ENCODE results near the gene AVPI1. TPM values are rescaled to one million over a fixed set of nuclear protein-coding genes. Genes with fewer than 3 reads are reported as not detected.
A peak's percentile ranks its signal among the peaks of the same experiment; 100 is the strongest.
"Not testable (repeated sequence)": the region's sequence is repeated elsewhere in the genome, so short reads cannot be mapped to it uniquely, and the experiment has no call there.

Gene AVPI1
- total RNA-seq, 1 donor from 2014 or later, result 2.4 TPM

- intact Hi-C loops (cut with micrococcal nuclease), result loop anchor here (5.0 kb wide), 1 partner anchor 43 kb away; the partner anchor contains the start of gene PI4K2A
- no peaks in the 10 kb centered on the region for H3K9me3 Mint-ChIP-seq
- H3K4me1 Mint-ChIP-seq (ENCODE audit: low read depth), result peaks cover 17% of the 10 kb centered on the region
- no peak overlapping the region for H3K4me3 Mint-ChIP-seq (ENCODE audit: low read depth)
- H3K27me3 Mint-ChIP-seq (ENCODE audit: low read depth), result no peaks in the 10 kb centered on the region
- no peak overlapping the region for H3K27ac Mint-ChIP-seq
- H3K36me3 Mint-ChIP-seq (ENCODE audit: low read depth), result no peaks in the 10 kb centered on the region
- no peak for DNase-seq (ENCODE audit: low spot score)
Observed at GRCh38 chr10:97684866-97685394, 2.1 kb downstream of the AVPI1 start.

GRCh38 chr10:97684368-97684713 lies 2.7 kb downstream of the AVPI1 start:
- peaks cover 17% of the 10 kb centered on the region for H3K4me1 Mint-ChIP-seq (ENCODE audit: low read depth)
- H3K4me3 Mint-ChIP-seq (ENCODE audit: low read depth); H3K27me3 Mint-ChIP-seq (ENCODE audit: low read depth); intact Hi-C loops (cut with micrococcal nuclease); H3K36me3 Mint-ChIP-seq (ENCODE audit: low read depth); DNase-seq (ENCODE audit: low spot score); H3K9me3 Mint-ChIP-seq; H3K27ac Mint-ChIP-seq: not testable (repeated sequence)

- Mint-ChIP-seq H3K9me3 (no peaks in the 10 kb centered on the region), H3K4me1 (ENCODE audit: low read depth) (peaks cover 17% of the 10 kb centered on the region), H3K27me3 (ENCODE audit: low read depth) (no peaks in the 10 kb centered on the region), H3K27ac (no peak overlapping the region), H3K36me3 (ENCODE audit: low read depth) (no peaks in the 10 kb centered on the region), H3K4me3 (ENCODE audit: low read depth) (no peak overlapping the region)
- intact Hi-C loops (cut with micrococcal nuclease), result no loop called here
- DNase-seq (ENCODE audit: low spot score), result no peak
Observed at GRCh38 chr10:97683556-97684367, 3.3 kb downstream of the AVPI1 start.

GRCh38 chr10:97682042-97682441 lies 5.0 kb downstream of the AVPI1 start:
- DNase-seq (ENCODE audit: low spot score), result no peak
- Mint-ChIP-seq H3K4me3 (ENCODE audit: low read depth) (no peak overlapping the region), H3K4me1 (ENCODE audit: low read depth) (peaks cover 12% of the 10 kb centered on the region), H3K27ac (no peak overlapping the region), H3K27me3 (ENCODE audit: low read depth) (no peaks in the 10 kb centered on the region), H3K36me3 (ENCODE audit: low read depth) (no peaks in the 10 kb centered on the region), H3K9me3 (no peaks in the 10 kb centered on the region)
- intact Hi-C loops (cut with micrococcal nuclease), result no loop called here

GRCh38 chr10:97679594-97679993 lies 7.4 kb downstream of the AVPI1 start:
- intact Hi-C loops (cut with micrococcal nuclease), result no loop called here
- no peaks in the 10 kb centered on the region for H3K9me3 Mint-ChIP-seq
- H3K36me3 Mint-ChIP-seq (ENCODE audit: low read depth), result peaks cover 11% of the 10 kb centered on the region
- peaks cover 5% of the 10 kb centered on the region for H3K4me1 Mint-ChIP-seq (ENCODE audit: low read depth)
- H3K27ac Mint-ChIP-seq, result no peak overlapping the region
- no peak overlapping the region for H3K4me3 Mint-ChIP-seq (ENCODE audit: low read depth)
- H3K27me3 Mint-ChIP-seq (ENCODE audit: low read depth), result no peaks in the 10 kb centered on the region
- no peak for DNase-seq (ENCODE audit: low spot score)

GRCh38 chr10:97676770-97677581 lies 10.1 kb downstream of the AVPI1 start:
- intact Hi-C loops (cut with micrococcal nuclease), result no loop called here
- H3K27ac Mint-ChIP-seq, result no peak overlapping the region

GRCh38 chr10:97675222-97675621 lies 11.8 kb downstream of the AVPI1 start:
- no peak overlapping the region for H3K27ac Mint-ChIP-seq
- peaks cover 24% of the 10 kb centered on the region for H3K36me3 Mint-ChIP-seq (ENCODE audit: low read depth)
- no peaks in the 10 kb centered on the region for H3K27me3 Mint-ChIP-seq (ENCODE audit: low read depth)
- intact Hi-C loops (cut with micrococcal nuclease), result no loop called here
- DNase-seq (ENCODE audit: low spot score), result no peak
- H3K4me3 Mint-ChIP-seq (ENCODE audit: low read depth), result no peak overlapping the region
- peaks cover 12% of the 10 kb centered on the region for H3K4me1 Mint-ChIP-seq (ENCODE audit: low read depth)
- H3K9me3 Mint-ChIP-seq, result no peaks in the 10 kb centered on the region

More at GRCh38 chr10:97676770-97677581, 10.1 kb downstream of the AVPI1 start:
- Mint-ChIP-seq H3K4me3 (ENCODE audit: low read depth) (no peak overlapping the region), H3K27me3 (ENCODE audit: low read depth) (no peaks in the 10 kb centered on the region), H3K4me1 (ENCODE audit: low read depth) (peaks cover 12% of the 10 kb centered on the region), H3K36me3 (ENCODE audit: low read depth) (peaks cover 24% of the 10 kb centered on the region), H3K9me3 (no peaks in the 10 kb centered on the region)
- DNase-seq (ENCODE audit: low spot score), result no peak

- Mint-ChIP-seq H3K36me3 (ENCODE audit: low read depth) (peaks cover 24% of the 10 kb centered on the region), H3K9me3 (no peaks in the 10 kb centered on the region), H3K4me3 (ENCODE audit: low read depth) (no peak overlapping the region), H3K27me3 (ENCODE audit: low read depth) (no peaks in the 10 kb centered on the region), H3K27ac (no peak overlapping the region), H3K4me1 (ENCODE audit: low read depth) (peaks cover 12% of the 10 kb centered on the region)
- DNase-seq (ENCODE audit: low spot score), result no peak
- intact Hi-C loops (cut with micrococcal nuclease), result no loop called here
Observed at GRCh38 chr10:97673736-97674525, 13.1 kb downstream of the AVPI1 start.

- H3K4me1 Mint-ChIP-seq (ENCODE audit: low read depth), result peaks cover 7% of the 10 kb centered on the region
- H3K4me3 Mint-ChIP-seq (ENCODE audit: low read depth), result no peak overlapping the region
- H3K9me3 Mint-ChIP-seq, result no peaks in the 10 kb centered on the region
- no peak for DNase-seq (ENCODE audit: low spot score)
- H3K27me3 Mint-ChIP-seq (ENCODE audit: low read depth), result no peaks in the 10 kb centered on the region
- peaks cover 43% of the 10 kb centered on the region for H3K36me3 Mint-ChIP-seq (ENCODE audit: low read depth)
- no peak overlapping the region for H3K27ac Mint-ChIP-seq
- intact Hi-C loops (cut with micrococcal nuclease), result no loop called here
Observed at GRCh38 chr10:97669571-97669970, 17.5 kb downstream of the AVPI1 start.

GRCh38 chr10:97667463-97667862 lies 19.6 kb downstream of the AVPI1 start:
- H3K27me3 Mint-ChIP-seq (ENCODE audit: low read depth), result no peaks in the 10 kb centered on the region

GRCh38 chr10:97666992-97667391 lies 20.0 kb downstream of the AVPI1 start:
- Mint-ChIP-seq H3K4me3 (ENCODE audit: low read depth) (no peak overlapping the region), H3K4me1 (ENCODE audit: low read depth) (no peaks in the 10 kb centered on the region), H3K36me3 (ENCODE audit: low read depth) (peaks cover 50% of the 10 kb centered on the region), H3K9me3 (no peaks in the 10 kb centered on the region), H3K27ac (no peak overlapping the region), H3K27me3 (ENCODE audit: low read depth) (no peaks in the 10 kb centered on the region)
- intact Hi-C loops (cut with micrococcal nuclease), result no loop called here
- DNase-seq (ENCODE audit: low spot score), result no peak

More at GRCh38 chr10:97667463-97667862, 19.6 kb downstream of the AVPI1 start:
- intact Hi-C loops (cut with micrococcal nuclease), result no loop called here
- Mint-ChIP-seq H3K36me3 (ENCODE audit: low read depth) (peaks cover 47% of the 10 kb centered on the region), H3K27ac (no peak overlapping the region), H3K4me1 (ENCODE audit: low read depth) (no peaks in the 10 kb centered on the region), H3K9me3 (no peaks in the 10 kb centered on the region), H3K4me3 (ENCODE audit: low read depth) (no peak overlapping the region)
- no peak for DNase-seq (ENCODE audit: low spot score)

- intact Hi-C loops (cut with micrococcal nuclease), result no loop called here
- Mint-ChIP-seq H3K27ac (peak overlapping the region; percentile 28), H3K27me3 (ENCODE audit: low read depth) (no peaks in the 10 kb centered on the region), H3K36me3 (ENCODE audit: low read depth) (peaks cover 57% of the 10 kb centered on the region), H3K9me3 (no peaks in the 10 kb centered on the region), H3K4me1 (ENCODE audit: low read depth) (no peaks in the 10 kb centered on the region), H3K4me3 (ENCODE audit: low read depth) (no peak overlapping the region)
- DNase-seq (ENCODE audit: low spot score), result no peak
Observed at GRCh38 chr10:97664282-97664850, 22.7 kb downstream of the AVPI1 start.

All from activated T-helper 2 cell treated with anti-CD3 and anti-CD28 coated beads, Interferon-gamma antibody, Interleukin-2, Interleukin-4, amounts not matched to agents 10 μg/mL and 5 μg/mL and 100 μg/mL, durations not matched to agents 14 hours and 24 hours and 36 hours (primary cell).